HFFc6 (cell line): Measurements from ENCODE around the gene CD1D. TPM values are rescaled to one million over a fixed set of nuclear protein-coding genes. Genes with fewer than 3 reads are reported as not detected.

ENCODE experiments used
- DNase-seq: peaks from one replicate; pipeline ENCODE4 v3.0.0-alpha.2; 2018
- H3K27ac Mint-ChIP-seq: 2 replicates; pipeline ENCODE4 v1.8.0; 2020; ENCODE audit warnings: mild to moderate bottlenecking, mixed read lengths
- H3K27me3 Mint-ChIP-seq: 2 replicates; pipeline ENCODE4 v1.8.0; 2021; ENCODE audit warnings: mild to moderate bottlenecking, moderate library complexity, mixed read lengths; ENCODE audit not compliant: insufficient read depth
- H3K36me3 Mint-ChIP-seq: 2 replicates; pipeline ENCODE4 v1.8.0; 2021; ENCODE audit warnings: low read depth, mixed read lengths
- H3K4me1 Mint-ChIP-seq: 2 replicates; pipeline ENCODE4 v1.8.0; 2020; ENCODE audit warnings: low read depth, mixed read lengths
- H3K4me3 Mint-ChIP-seq: 2 replicates; pipeline ENCODE4 v1.8.0; 2020; ENCODE audit warnings: mild to moderate bottlenecking, moderate library complexity, mixed read lengths
- H3K9me3 Mint-ChIP-seq: 2 replicates; pipeline ENCODE4 v1.8.0; 2020; ENCODE audit warnings: mild to moderate bottlenecking, mixed read lengths
- CTCF ChIP-seq: fragments of 200-600 bp; sonication (generic); IDR thresholded peaks from 2 replicates; pipeline ENCODE4 v1.5.0; 2021; ENCODE audit warnings: antibody characterized with exemption, mild to moderate bottlenecking
- total RNA-seq, 6 experiments: library from RNA; stranded (reverse); fragmentation: NEBNext Ultra II Directional; extraction: Animal tissue kit (Norgen Biotek cat#: 25700); gene quantifications; 2 replicates in 1 of 6; 3 replicates in 5 of 6; pipeline ENCODE4 v1.2.3, GENCODE V29; 2021

The CD1D gene
- total RNA-seq, 6 experiments from 2014 or later = not detected

GRCh38 chr1:158196461-158196860, 15.8 kb downstream of the CD1D start:
- TF ChIP-seq CTCF = no peak
- Mint-ChIP-seq H3K27ac (no peak overlapping the region), H3K4me1 (no peaks in the 10 kb centered on the region), H3K9me3 (no peaks in the 10 kb centered on the region), H3K4me3 (no peak overlapping the region), H3K27me3 (no peaks in the 10 kb centered on the region), H3K36me3 (no peaks in the 10 kb centered on the region)
- DNase-seq = no peak

- Mint-ChIP-seq H3K27ac (no peak overlapping the region), H3K27me3 (no peaks in the 10 kb centered on the region), H3K36me3 (no peaks in the 10 kb centered on the region), H3K4me3 (no peak overlapping the region), H3K4me1 (no peaks in the 10 kb centered on the region), H3K9me3 (no peaks in the 10 kb centered on the region)
- no peak for TF ChIP-seq CTCF
- DNase-seq = no peak
These were observed 19.2 kb downstream of the CD1D start for GRCh38 chr1:158199849-158200248.

GRCh38 chr1:158200527-158200926, 19.8 kb downstream of the CD1D start:
- no peak for TF ChIP-seq CTCF
- no peaks in the 10 kb centered on the region for H3K4me1 Mint-ChIP-seq

GRCh38 chr1:158203693-158204457, 23.2 kb downstream of the CD1D start:
- Mint-ChIP-seq H3K36me3 (no peaks in the 10 kb centered on the region), H3K27ac (no peak overlapping the region), H3K4me3 (no peak overlapping the region), H3K4me1 (no peaks in the 10 kb centered on the region), H3K9me3 (no peaks in the 10 kb centered on the region), H3K27me3 (no peaks in the 10 kb centered on the region)
- TF ChIP-seq CTCF = peak; percentile 95
- DNase-seq = peak; percentile 64

More at GRCh38 chr1:158200527-158200926, 19.8 kb downstream of the CD1D start:
- Mint-ChIP-seq H3K4me3 (no peak overlapping the region), H3K9me3 (no peaks in the 10 kb centered on the region), H3K27me3 (no peaks in the 10 kb centered on the region), H3K27ac (no peak overlapping the region), H3K36me3 (no peaks in the 10 kb centered on the region)
- no peak for DNase-seq

DNA sequence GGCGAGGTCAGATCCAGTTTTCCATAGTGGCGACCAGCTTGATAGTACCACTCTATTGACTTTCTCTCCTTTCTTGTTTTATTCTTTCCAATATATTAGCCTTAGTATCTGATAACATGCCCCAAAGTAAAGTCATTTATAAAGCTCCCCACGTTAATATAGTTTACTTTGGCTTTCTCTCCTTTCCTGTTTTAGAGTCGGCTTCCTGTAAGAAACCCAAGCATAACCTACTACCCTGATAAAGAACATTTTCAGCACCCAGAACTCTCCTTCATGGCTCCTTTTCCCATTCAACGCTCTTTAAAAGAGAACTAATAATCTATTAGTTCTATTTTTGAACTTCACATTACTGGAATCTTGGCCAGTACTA, 23.7 kb downstream of the CD1D start:
- Mint-ChIP-seq H3K4me1 (no peaks in the 10 kb centered on the region), H3K36me3 (no peaks in the 10 kb centered on the region), H3K27ac (no peak overlapping the region), H3K27me3 (no peaks in the 10 kb centered on the region), H3K9me3 (no peaks in the 10 kb centered on the region), H3K4me3 (no peak overlapping the region)
- no peak for TF ChIP-seq CTCF
- no peak for DNase-seq
